ENCODE results near the gene ACE2. TPM values are rescaled to one million over a fixed set of nuclear protein-coding genes. Genes with fewer than 3 reads are reported as not detected.

Gene ACE2
- total RNA-seq, 1 experiment from 2014 or later: not detected

GRCh38 chrX:15547356-15547755, 53.4 kb downstream of the ACE2 start:
- Mint-ChIP-seq H3K4me1 (no peaks in the 10 kb centered on the region), H3K4me3 (no peak overlapping the region), H3K36me3 (no peaks in the 10 kb centered on the region), H3K27me3 (ENCODE audit: low read depth) (no peaks in the 10 kb centered on the region), H3K9me3 (no peaks in the 10 kb centered on the region), H3K27ac (no peak overlapping the region)
- ATAC-seq: no peak
- ChIA-PET CTCF (no interaction called here), POLR2A (no interaction called here)
- no peak for DNase-seq (ENCODE audit: low spot score)
- TF ChIP-seq ZNF671 (CRISPR knock-in tag; IDR thresholded peaks at IDR 0.05) (no peak), ZNF396 (CRISPR knock-in tag; IDR thresholded peaks at IDR 0.05; ENCODE audit: borderline replicate concordance) (no peak), NR1H2 (CRISPR knock-in tag; IDR thresholded peaks at IDR 0.05) (no peak), ZNF232 (CRISPR knock-in tag; IDR thresholded peaks at IDR 0.05) (no peak), ZNF121 (CRISPR knock-in tag; IDR thresholded peaks at IDR 0.05) (no peak), ZNF263 (CRISPR knock-in tag; IDR thresholded peaks at IDR 0.05; ENCODE audit: low read depth) (no peak), GABPB1 (CRISPR knock-in tag; IDR thresholded peaks at IDR 0.05) (no peak), CREM (CRISPR knock-in tag; IDR thresholded peaks at IDR 0.05) (no peak), FOXP1 (CRISPR knock-in tag; IDR thresholded peaks at IDR 0.05; ENCODE audit: borderline replicate concordance) (no peak), RELA (CRISPR knock-in tag; IDR thresholded peaks at IDR 0.05; ENCODE audit: borderline replicate concordance) (no peak), SOX15 (CRISPR knock-in tag; IDR thresholded peaks at IDR 0.05) (no peak)
- TF ChIP-seq, protein P1, sequence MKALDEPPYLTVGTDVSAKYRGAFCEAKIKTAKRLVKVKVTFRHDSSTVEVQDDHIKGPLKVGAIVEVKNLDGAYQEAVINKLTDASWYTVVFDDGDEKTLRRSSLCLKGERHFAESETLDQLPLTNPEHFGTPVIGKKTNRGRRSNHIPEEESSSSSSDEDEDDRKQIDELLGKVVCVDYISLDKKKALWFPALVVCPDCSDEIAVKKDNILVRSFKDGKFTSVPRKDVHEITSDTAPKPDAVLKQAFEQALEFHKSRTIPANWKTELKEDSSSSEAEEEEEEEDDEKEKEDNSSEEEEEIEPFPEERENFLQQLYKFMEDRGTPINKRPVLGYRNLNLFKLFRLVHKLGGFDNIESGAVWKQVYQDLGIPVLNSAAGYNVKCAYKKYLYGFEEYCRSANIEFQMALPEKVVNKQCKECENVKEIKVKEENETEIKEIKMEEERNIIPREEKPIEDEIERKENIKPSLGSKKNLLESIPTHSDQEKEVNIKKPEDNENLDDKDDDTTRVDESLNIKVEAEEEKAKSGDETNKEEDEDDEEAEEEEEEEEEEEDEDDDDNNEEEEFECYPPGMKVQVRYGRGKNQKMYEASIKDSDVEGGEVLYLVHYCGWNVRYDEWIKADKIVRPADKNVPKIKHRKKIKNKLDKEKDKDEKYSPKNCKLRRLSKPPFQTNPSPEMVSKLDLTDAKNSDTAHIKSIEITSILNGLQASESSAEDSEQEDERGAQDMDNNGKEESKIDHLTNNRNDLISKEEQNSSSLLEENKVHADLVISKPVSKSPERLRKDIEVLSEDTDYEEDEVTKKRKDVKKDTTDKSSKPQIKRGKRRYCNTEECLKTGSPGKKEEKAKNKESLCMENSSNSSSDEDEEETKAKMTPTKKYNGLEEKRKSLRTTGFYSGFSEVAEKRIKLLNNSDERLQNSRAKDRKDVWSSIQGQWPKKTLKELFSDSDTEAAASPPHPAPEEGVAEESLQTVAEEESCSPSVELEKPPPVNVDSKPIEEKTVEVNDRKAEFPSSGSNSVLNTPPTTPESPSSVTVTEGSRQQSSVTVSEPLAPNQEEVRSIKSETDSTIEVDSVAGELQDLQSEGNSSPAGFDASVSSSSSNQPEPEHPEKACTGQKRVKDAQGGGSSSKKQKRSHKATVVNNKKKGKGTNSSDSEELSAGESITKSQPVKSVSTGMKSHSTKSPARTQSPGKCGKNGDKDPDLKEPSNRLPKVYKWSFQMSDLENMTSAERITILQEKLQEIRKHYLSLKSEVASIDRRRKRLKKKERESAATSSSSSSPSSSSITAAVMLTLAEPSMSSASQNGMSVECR (CRISPR knock-in tag; IDR thresholded peaks at IDR 0.05; ENCODE audit: borderline replicate concordance): no peak
- TF ChIP-seq, protein P2, sequence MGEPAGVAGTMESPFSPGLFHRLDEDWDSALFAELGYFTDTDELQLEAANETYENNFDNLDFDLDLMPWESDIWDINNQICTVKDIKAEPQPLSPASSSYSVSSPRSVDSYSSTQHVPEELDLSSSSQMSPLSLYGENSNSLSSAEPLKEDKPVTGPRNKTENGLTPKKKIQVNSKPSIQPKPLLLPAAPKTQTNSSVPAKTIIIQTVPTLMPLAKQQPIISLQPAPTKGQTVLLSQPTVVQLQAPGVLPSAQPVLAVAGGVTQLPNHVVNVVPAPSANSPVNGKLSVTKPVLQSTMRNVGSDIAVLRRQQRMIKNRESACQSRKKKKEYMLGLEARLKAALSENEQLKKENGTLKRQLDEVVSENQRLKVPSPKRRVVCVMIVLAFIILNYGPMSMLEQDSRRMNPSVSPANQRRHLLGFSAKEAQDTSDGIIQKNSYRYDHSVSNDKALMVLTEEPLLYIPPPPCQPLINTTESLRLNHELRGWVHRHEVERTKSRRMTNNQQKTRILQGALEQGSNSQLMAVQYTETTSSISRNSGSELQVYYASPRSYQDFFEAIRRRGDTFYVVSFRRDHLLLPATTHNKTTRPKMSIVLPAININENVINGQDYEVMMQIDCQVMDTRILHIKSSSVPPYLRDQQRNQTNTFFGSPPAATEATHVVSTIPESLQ (CRISPR knock-in tag; IDR thresholded peaks at IDR 0.05): no peak
- TF ChIP-seq, protein P3, sequence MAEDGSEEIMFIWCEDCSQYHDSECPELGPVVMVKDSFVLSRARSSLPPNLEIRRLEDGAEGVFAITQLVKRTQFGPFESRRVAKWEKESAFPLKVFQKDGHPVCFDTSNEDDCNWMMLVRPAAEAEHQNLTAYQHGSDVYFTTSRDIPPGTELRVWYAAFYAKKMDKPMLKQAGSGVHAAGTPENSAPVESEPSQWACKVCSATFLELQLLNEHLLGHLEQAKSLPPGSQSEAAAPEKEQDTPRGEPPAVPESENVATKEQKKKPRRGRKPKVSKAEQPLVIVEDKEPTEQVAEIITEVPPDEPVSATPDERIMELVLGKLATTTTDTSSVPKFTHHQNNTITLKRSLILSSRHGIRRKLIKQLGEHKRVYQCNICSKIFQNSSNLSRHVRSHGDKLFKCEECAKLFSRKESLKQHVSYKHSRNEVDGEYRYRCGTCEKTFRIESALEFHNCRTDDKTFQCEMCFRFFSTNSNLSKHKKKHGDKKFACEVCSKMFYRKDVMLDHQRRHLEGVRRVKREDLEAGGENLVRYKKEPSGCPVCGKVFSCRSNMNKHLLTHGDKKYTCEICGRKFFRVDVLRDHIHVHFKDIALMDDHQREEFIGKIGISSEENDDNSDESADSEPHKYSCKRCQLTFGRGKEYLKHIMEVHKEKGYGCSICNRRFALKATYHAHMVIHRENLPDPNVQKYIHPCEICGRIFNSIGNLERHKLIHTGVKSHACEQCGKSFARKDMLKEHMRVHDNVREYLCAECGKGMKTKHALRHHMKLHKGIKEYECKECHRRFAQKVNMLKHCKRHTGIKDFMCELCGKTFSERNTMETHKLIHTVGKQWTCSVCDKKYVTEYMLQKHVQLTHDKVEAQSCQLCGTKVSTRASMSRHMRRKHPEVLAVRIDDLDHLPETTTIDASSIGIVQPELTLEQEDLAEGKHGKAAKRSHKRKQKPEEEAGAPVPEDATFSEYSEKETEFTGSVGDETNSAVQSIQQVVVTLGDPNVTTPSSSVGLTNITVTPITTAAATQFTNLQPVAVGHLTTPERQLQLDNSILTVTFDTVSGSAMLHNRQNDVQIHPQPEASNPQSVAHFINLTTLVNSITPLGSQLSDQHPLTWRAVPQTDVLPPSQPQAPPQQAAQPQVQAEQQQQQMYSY (CRISPR knock-in tag; IDR thresholded peaks at IDR 0.05): no peak

DNA sequence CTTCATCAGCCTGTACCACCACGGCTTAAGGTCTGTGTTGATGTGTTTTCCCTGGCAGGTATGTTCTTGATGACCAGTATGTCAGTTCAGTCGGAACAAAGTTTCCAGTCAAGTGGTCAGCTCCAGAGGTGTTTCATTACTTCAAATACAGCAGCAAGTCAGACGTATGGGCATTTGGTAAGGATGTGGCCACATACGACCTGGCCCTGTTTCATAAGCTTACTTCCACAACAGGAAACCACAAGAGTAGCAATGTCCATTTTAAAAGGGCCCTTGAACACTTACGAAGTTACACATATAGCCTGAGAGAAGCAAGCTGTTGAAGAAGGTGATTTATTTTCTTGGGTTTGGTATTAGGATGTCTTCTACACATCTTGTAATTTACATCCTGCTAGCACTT, 54.0 kb downstream of the ACE2 start:
- H3K9me3 Mint-ChIP-seq: no peaks in the 10 kb centered on the region
- no peaks in the 10 kb centered on the region for H3K36me3 Mint-ChIP-seq
- H3K27me3 Mint-ChIP-seq (ENCODE audit: low read depth): no peaks in the 10 kb centered on the region
- POLR2A ChIA-PET: no interaction called here
- DNase-seq (ENCODE audit: low spot score) (no peak), ATAC-seq (no peak)
- H3K4me1 Mint-ChIP-seq: no peaks in the 10 kb centered on the region
- no peak overlapping the region for H3K27ac Mint-ChIP-seq
- no peak overlapping the region for H3K4me3 Mint-ChIP-seq
- CTCF ChIA-PET: no interaction called here
- no peak for TF ChIP-seq HMGXB4 (CRISPR knock-in tag; IDR thresholded peaks at IDR 0.05)
- TF ChIP-seq, protein P4, sequence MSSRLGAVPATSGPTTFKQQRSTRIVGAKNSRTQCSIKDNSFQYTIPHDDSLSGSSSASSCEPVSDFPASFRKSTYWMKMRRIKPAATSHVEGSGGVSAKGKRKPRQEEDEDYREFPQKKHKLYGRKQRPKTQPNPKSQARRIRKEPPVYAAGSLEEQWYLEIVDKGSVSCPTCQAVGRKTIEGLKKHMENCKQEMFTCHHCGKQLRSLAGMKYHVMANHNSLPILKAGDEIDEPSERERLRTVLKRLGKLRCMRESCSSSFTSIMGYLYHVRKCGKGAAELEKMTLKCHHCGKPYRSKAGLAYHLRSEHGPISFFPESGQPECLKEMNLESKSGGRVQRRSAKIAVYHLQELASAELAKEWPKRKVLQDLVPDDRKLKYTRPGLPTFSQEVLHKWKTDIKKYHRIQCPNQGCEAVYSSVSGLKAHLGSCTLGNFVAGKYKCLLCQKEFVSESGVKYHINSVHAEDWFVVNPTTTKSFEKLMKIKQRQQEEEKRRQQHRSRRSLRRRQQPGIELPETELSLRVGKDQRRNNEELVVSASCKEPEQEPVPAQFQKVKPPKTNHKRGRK (CRISPR knock-in tag; IDR thresholded peaks at IDR 0.05; ENCODE audit: borderline replicate concordance): no peak
- no peak for TF ChIP-seq USF2 (CRISPR knock-in tag; IDR thresholded peaks at IDR 0.05)
- no peak for TF ChIP-seq ESRRA (CRISPR knock-in tag; IDR thresholded peaks at IDR 0.05; ENCODE audit: borderline replicate concordance)
- no peak for TF ChIP-seq ETV6 (CRISPR knock-in tag; IDR thresholded peaks at IDR 0.05)
- TF ChIP-seq TEAD4 (CRISPR knock-in tag; IDR thresholded peaks at IDR 0.05): no peak
- no peak for TF ChIP-seq ZNF396 (CRISPR knock-in tag; IDR thresholded peaks at IDR 0.05; ENCODE audit: borderline replicate concordance)
- no peak for TF ChIP-seq FOXP1 (CRISPR knock-in tag; IDR thresholded peaks at IDR 0.05; ENCODE audit: borderline replicate concordance)
- no peak for TF ChIP-seq RORB (CRISPR knock-in tag; IDR thresholded peaks at IDR 0.05)
- TF ChIP-seq MYBL2 (CRISPR knock-in tag; IDR thresholded peaks at IDR 0.05): no peak
- TF ChIP-seq NFE2L1 (CRISPR knock-in tag; IDR thresholded peaks at IDR 0.05): no peak
